Measurements from ENCODE around the gene APCDD1L.

Gene APCDD1L

GRCh38 chr20:58518896-58519593 is 3.8 kb upstream of the APCDD1L start:
- CTCF ChIA-PET: no interaction called here
- POLR2A ChIA-PET: no interaction called here
- TF ChIP-seq TARDBP (IDR thresholded peaks at IDR 0.05) (no peak), ELF4 (IDR thresholded peaks at IDR 0.05) (no peak), L3MBTL2 (conservative IDR thresholded peaks at IDR 0.05) (no peak), HDGF (IDR thresholded peaks at IDR 0.05; ENCODE audit: borderline replicate concordance) (no peak), LEF1 (IDR thresholded peaks at IDR 0.05; ENCODE audit: borderline replicate concordance) (no peak), ARNT (IDR thresholded peaks at IDR 0.05) (no peak), CTBP1 (IDR thresholded peaks at IDR 0.05; ENCODE audit: borderline replicate concordance) (no peak), NFRKB (IDR thresholded peaks at IDR 0.05) (no peak), ZNF384 (IDR thresholded peaks at IDR 0.05) (no peak), PKNOX1 (IDR thresholded peaks at IDR 0.05) (no peak), BHLHE40 (IDR thresholded peaks at IDR 0.05; ENCODE audit: borderline replicate concordance) (no peak), SP1 (IDR thresholded peaks at IDR 0.05) (no peak), FOXK2 (IDR thresholded peaks at IDR 0.05) (no peak), FOXA1 (IDR thresholded peaks at IDR 0.05) (no peak), FOXM1 (IDR thresholded peaks at IDR 0.05; ENCODE audit: borderline replicate concordance) (no peak), SUZ12 (IDR thresholded peaks at IDR 0.05) (no peak)
- DNase-seq (ENCODE audit: extremely low spot score): no peak

GRCh38 chr20:58518387-58518786 is 3.2 kb upstream of the APCDD1L start:
- TF ChIP-seq NFRKB (IDR thresholded peaks at IDR 0.05): no peak
- TF ChIP-seq L3MBTL2 (conservative IDR thresholded peaks at IDR 0.05): no peak
- TF ChIP-seq FOXA1 (IDR thresholded peaks at IDR 0.05): no peak
- TF ChIP-seq FOXK2 (IDR thresholded peaks at IDR 0.05): no peak
- no peak for TF ChIP-seq TARDBP (IDR thresholded peaks at IDR 0.05)
- no peak for TF ChIP-seq HDGF (IDR thresholded peaks at IDR 0.05; ENCODE audit: borderline replicate concordance)
- no peak for TF ChIP-seq ELF4 (IDR thresholded peaks at IDR 0.05)
- TF ChIP-seq PKNOX1 (IDR thresholded peaks at IDR 0.05): no peak
- TF ChIP-seq LEF1 (IDR thresholded peaks at IDR 0.05; ENCODE audit: borderline replicate concordance): no peak
- TF ChIP-seq ZNF384 (IDR thresholded peaks at IDR 0.05): no peak
- TF ChIP-seq ARNT (IDR thresholded peaks at IDR 0.05): no peak
- ChIA-PET POLR2A (interaction anchor here (0.8 kb wide), 1 partner anchor 133 kb away, joined by 3 read pairs; the partner anchor contains the start of gene STX16), CTCF (no interaction called here)
- no peak for DNase-seq (ENCODE audit: extremely low spot score)

- DNase-seq (ENCODE audit: extremely low spot score): no peak
- ChIA-PET POLR2A (no interaction called here), CTCF (no interaction called here)
- TF ChIP-seq ARNT (IDR thresholded peaks at IDR 0.05) (no peak), TARDBP (IDR thresholded peaks at IDR 0.05) (no peak), ELF4 (IDR thresholded peaks at IDR 0.05) (no peak), NFRKB (IDR thresholded peaks at IDR 0.05) (no peak), SUZ12 (IDR thresholded peaks at IDR 0.05) (no peak), LEF1 (IDR thresholded peaks at IDR 0.05; ENCODE audit: borderline replicate concordance) (no peak), FOXK2 (IDR thresholded peaks at IDR 0.05) (no peak), CTBP1 (IDR thresholded peaks at IDR 0.05; ENCODE audit: borderline replicate concordance) (no peak), ZNF384 (IDR thresholded peaks at IDR 0.05) (no peak), L3MBTL2 (conservative IDR thresholded peaks at IDR 0.05) (no peak), FOXM1 (IDR thresholded peaks at IDR 0.05; ENCODE audit: borderline replicate concordance) (no peak)
Measured at GRCh38 chr20:58514321-58515232, 622 bp downstream of the APCDD1L start.

GRCh38 chr20:58513580-58514285 is 1.5 kb downstream of the APCDD1L start:
- DNase-seq (ENCODE audit: extremely low spot score): no peak
- CTCF ChIA-PET: no interaction called here
- TF ChIP-seq FOXM1 (IDR thresholded peaks at IDR 0.05; ENCODE audit: borderline replicate concordance) (no peak), PKNOX1 (IDR thresholded peaks at IDR 0.05) (no peak), SP1 (IDR thresholded peaks at IDR 0.05) (no peak), FOXA1 (IDR thresholded peaks at IDR 0.05) (no peak), CTBP1 (IDR thresholded peaks at IDR 0.05; ENCODE audit: borderline replicate concordance) (no peak), ELF4 (IDR thresholded peaks at IDR 0.05) (no peak), HDGF (IDR thresholded peaks at IDR 0.05; ENCODE audit: borderline replicate concordance) (no peak), FOXK2 (IDR thresholded peaks at IDR 0.05) (no peak), BHLHE40 (IDR thresholded peaks at IDR 0.05; ENCODE audit: borderline replicate concordance) (no peak), ZNF384 (IDR thresholded peaks at IDR 0.05) (no peak), ARNT (IDR thresholded peaks at IDR 0.05) (no peak), TARDBP (IDR thresholded peaks at IDR 0.05) (no peak), LEF1 (IDR thresholded peaks at IDR 0.05; ENCODE audit: borderline replicate concordance) (no peak), NFRKB (IDR thresholded peaks at IDR 0.05) (no peak), SUZ12 (IDR thresholded peaks at IDR 0.05) (no peak)
- POLR2A ChIA-PET: interaction anchor here (0.7 kb wide), 1 partner anchor 485 kb away, joined by 3 read pairs; no protein-coding TSS in a partner anchor
